HG03575 (cell line): Measurements from ENCODE around the gene C9orf40.

Experiments
- ATAC-seq: cut with Tn5 transposase; IDR thresholded peaks from one replicate; pipeline ENCODE4 v1.9.1; 2021; ENCODE audit not compliant: unreplicated experiment, insufficient number of reproducible peaks, low FRiP score; ENCODE audit errors: extremely low read depth

Gene C9orf40

DNA sequence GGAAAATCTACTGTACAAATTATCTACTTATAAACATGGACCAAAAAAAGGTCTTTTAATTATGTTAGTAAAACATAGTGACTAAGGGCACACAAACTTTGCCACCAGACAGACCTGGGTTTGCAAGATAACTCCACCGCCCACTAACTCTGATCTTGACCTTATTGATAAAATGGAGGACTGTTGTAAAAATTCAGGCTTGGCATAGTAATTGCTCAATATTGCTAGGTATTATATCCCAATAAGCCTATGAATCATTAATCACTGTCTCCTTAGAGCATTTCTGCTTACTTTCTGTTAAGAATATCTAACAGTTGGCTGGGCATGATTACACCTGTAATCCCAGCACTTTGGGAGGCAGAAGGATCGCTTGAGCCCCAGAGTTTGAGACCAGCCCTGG, 3.8 kb downstream of the C9orf40 start:
- ATAC-seq = no peak

GRCh38 chr9:74946686-74947085, 6.0 kb downstream of the C9orf40 start:
- no peak for ATAC-seq

DNA sequence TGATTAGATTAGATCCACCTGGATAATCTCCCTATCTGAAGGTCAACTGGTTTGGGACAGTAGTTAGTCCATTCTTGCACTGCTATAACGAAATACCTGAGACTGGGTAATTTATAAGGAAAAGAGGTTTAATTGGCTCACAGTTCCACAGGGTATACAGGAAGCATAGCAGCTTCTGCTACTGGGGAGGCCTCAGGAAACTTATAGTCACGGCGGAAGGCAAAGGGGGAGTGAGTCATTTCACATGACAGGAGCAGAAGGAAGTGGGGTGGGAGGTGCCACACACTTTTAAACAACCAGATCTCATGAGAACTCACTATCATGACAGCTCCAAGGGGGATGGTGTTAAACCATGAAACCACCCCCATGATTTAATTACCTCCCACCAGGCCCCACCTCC, 9.9 kb downstream of the C9orf40 start:
- ATAC-seq = no peak

DNA sequence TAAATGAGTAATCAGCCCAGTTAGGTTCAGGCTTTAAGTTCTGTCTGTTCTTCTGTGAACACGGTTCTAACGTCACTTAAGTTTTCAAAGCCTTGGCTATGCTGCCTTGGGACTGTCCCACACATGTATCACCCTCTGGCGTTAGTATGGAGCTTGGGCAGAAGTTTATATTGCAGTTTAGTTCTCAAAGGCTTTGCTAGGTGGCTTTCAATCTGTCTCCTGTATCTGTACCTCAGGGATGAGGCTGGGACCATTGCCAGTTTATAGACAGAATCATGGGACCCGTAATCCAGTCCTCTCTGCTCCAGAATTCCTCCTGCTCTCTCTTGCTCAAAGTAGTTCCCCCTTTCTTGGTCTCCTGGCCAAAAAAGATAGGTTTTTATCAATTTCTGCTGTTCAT, 12.1 kb downstream of the C9orf40 start:
- ATAC-seq = no peak

DNA sequence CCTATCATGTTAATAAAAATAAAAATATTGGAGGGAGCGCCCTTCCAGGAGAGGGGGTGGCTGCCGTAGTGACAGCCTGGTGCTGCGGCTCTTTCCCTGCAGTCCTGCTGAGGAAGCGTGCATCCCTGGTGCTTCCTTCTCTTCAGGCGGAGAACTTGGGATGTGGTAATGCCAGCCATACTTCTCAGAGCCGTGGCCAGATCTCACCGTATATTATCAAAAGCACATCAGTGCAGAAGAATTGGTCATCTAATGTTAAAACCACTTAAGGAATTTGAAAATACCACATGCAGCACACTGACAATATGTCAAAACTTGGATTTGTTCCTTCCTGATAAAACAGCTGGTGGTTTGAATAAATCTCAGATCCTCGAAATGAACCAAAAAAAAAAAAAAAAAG, 17.7 kb downstream of the C9orf40 start:
- ATAC-seq = no peak

- ATAC-seq = no peak
These were observed 31.0 kb downstream of the C9orf40 start for GRCh38 chr9:74921737-74922136.

DNA sequence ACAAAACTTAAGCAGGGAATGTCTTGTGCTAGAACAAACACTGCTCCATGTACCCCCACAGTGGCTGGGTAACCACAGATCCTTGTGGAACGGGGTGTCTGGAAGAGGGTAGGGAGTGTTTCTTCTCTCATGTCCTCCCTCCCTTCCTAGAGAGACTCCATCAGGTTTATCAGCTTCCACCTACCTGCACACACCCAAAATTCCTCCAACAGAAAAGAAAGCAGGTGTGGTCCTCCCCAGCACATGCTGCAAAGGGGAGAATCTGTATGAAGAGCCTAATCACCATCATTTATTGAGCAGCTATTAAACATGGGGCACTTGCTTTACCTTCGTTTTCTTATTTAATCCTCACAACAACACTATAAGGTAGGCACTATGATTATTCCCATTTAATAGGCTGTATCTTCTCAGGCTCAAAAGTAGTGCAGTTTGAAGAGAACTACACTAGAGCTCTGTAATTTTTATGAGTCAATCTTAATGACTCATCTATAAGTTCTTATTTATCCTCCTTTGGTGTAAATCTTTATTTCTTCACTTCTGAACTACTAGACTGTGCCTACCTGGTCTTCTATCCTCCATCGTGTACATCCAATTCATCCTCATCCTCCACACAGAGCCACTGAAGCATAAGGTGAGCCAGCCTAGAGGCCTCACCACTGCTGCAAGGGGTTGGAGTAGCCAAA, 31.6 kb downstream of the C9orf40 start:
- no peak for ATAC-seq

DNA sequence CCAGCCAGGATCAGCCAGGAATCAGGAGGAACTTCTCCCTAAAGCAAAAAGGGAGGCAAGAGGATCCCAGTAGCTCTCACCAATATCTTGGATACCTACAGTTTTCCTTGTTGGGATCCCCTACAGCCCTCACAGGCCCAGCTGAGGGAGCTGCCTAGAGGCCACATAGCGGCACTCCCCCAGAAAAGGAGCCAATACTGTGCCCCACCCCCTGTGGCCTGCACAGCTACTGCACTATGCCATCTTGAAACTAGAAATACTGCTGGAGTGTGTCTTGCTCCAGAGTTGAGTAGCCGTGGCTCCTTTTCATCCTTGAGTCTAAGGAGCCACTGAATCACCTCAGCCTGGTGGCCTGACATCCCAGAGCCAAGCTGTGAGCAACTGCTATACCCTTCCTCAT, 42.7 kb downstream of the C9orf40 start:
- no peak for ATAC-seq

GRCh38 chr9:74908665-74909064, 44.0 kb downstream of the C9orf40 start:
- ATAC-seq = no peak

- ATAC-seq = no peak
These were observed 45.6 kb downstream of the C9orf40 start for GRCh38 chr9:74907085-74907484.

GRCh38 chr9:74901001-74901400, 51.7 kb downstream of the C9orf40 start:
- no peak for ATAC-seq
